Gastrocnemius medialis (tissue), 4 donors: ENCODE results near the gene KPNA1. TPM values are rescaled to one million over a fixed set of nuclear protein-coding genes. Genes with fewer than 3 reads are reported as not detected.

ENCODE experiments used
- ATAC-seq, 2 donors: fragments of 150-250 bp; one replicate each; pipeline ENCODE4 v1.9.1; 2016
- DNase-seq, 2 donors: peaks; one replicate each; pipeline ENCODE4 v3.0.0-alpha.2; 2019
- H3K27ac ChIP-seq, 4 donors: fragments of 200-600 bp; sonication (generic); 1 replicate in 1 of 4; 2 replicates in 3 of 4; pipeline ENCODE4 v1.5.1; 2016 to 2018; ENCODE audit warnings: mild to moderate bottlenecking in 2 of 4, moderate library complexity in 1 of 4
- H3K27me3 ChIP-seq, 3 donors: fragments of 200-600 bp; sonication (generic) in 2 of 3; 1 replicate in 1 of 3; 2 replicates in 2 of 3; pipeline versions ENCODE4 v1.5.1 to v1.6.0; 2016 to 2019; ENCODE audit warnings: mild to moderate bottlenecking in 1 of 3, moderate library complexity in 1 of 3
- H3K36me3 ChIP-seq, 2 donors: fragments of 200-600 bp; sonication (generic) in 1 of 2; one replicate each; pipeline ENCODE4 v1.5.1; 2017 to 2018
- H3K4me1 ChIP-seq, 2 donors: fragments of 200-600 bp; sonication (generic) in 1 of 2; one replicate each; pipeline ENCODE4 v1.5.1; 2016 to 2017; ENCODE audit warnings: mild to moderate bottlenecking in 2 of 2
- H3K4me3 ChIP-seq, 4 donors: fragments of 200-600 bp; sonication (generic) in 3 of 4; 1 replicate in 1 of 4; 2 replicates in 3 of 4; pipeline ENCODE4 v1.5.1; 2016 to 2019; ENCODE audit warnings: mild to moderate bottlenecking in 2 of 4
- H3K9me3 ChIP-seq, 3 donors: fragments of 200-600 bp; sonication (generic) in 2 of 3; 1 replicate in 1 of 3; 2 replicates in 2 of 3; pipeline ENCODE4 v1.5.1; 2016 to 2019
- CTCF ChIP-seq, 5 experiments: fragments of 450-650 bp in 3 of 5; fragments of 200-600 bp in 2 of 5; sonication (generic) in 2 of 5; IDR thresholded peaks in 4 of 5; conservative IDR thresholded peaks in 1 of 5; 1 replicate in 4 of 5; 2 replicates in 1 of 5; pipeline ENCODE4 v1.5.1; 2016 to 2019; ENCODE audit warnings: antibody characterized with exemption in 5 of 5, mild to moderate bottlenecking in 3 of 5, moderate library complexity in 3 of 5
- POLR2A ChIP-seq, 2 donors: fragments of 450-650 bp; IDR thresholded peaks; one replicate each; pipeline ENCODE4 v1.6.1; 2017; ENCODE audit warnings: antibody characterized with exemption in 2 of 2, mild to moderate bottlenecking in 2 of 2, moderate library complexity in 2 of 2
- in situ Hi-C, 4 donors: fragments of 200-750 bp; cut with MboI; loops; one replicate each; pipeline versions ENCODE4 v1.15.0 to v1.8.0; 2017; ENCODE audit warnings: low sequenced_read_pairs in 4 of 4
- intact Hi-C: fragments of 100-400 bp; cut with DNase I; formaldehyde crosslinking; loops from one replicate; pipeline ENCODE4 v1.15.1; 2023; ENCODE audit warnings: low total_unique reads
- total RNA-seq, 4 donors: library from RNA; depleted of rRNA; stranded (reverse); fragments of >200 nt; gene quantifications; one replicate each; pipeline versions ENCODE4 v1.1.0 to v1.2.3, GENCODE V29; 2016

The KPNA1 gene
- total RNA-seq, 4 donors from 2014 or later, result 108 to 119 (median 112) TPM

GRCh38 chr3:122508135-122508914 lies 6.4 kb downstream of the KPNA1 start:
- intact Hi-C loops (no loop called here), in situ Hi-C loops (loop anchor here in 1 of 4 donors (10.0 kb wide), 1 partner anchor 94 kb away; the partner anchor contains the start of gene WDR5B)
- peak; percentile 11 to 21 for ATAC-seq
- H3K9me3 ChIP-seq, result no peaks in the 10 kb centered on the region
- no peaks in the 10 kb centered on the region for H3K27me3 ChIP-seq
- H3K36me3 ChIP-seq, result no peaks in the 10 kb centered on the region
- H3K27ac ChIP-seq, result peak overlapping the region; percentile 94 to 99 (median 97)
- DNase-seq, result no peak
- peaks cover 67 to 86% of the 10 kb centered on the region in 2 donors for H3K4me1 ChIP-seq
- no peak overlapping the region for H3K4me3 ChIP-seq
- no peak for TF ChIP-seq CTCF (IDR thresholded peaks at IDR 0.05 in 4 of 5, conservative IDR thresholded peaks at IDR 0.05 in 1 of 5)
- no peak for TF ChIP-seq POLR2A (IDR thresholded peaks at IDR 0.05)

- DNase-seq (no peak), ATAC-seq (no peak)
- peaks cover 66 to 85% of the 10 kb centered on the region in 2 donors for H3K4me1 ChIP-seq
These were observed 8.3 kb downstream of the KPNA1 start for GRCh38 chr3:122506450-122506849.

GRCh38 chr3:122505676-122506075 lies 9.1 kb downstream of the KPNA1 start:
- in situ Hi-C loops, result loop anchor here in 1 of 4 donors (10.0 kb wide), 1 partner anchor 91 kb away; the partner anchor contains the start of gene WDR5B
- TF ChIP-seq POLR2A (IDR thresholded peaks at IDR 0.05) (no peak), CTCF (IDR thresholded peaks at IDR 0.05 in 4 of 5, conservative IDR thresholded peaks at IDR 0.05 in 1 of 5) (no peak)
- DNase-seq, result no peak
- intact Hi-C loops, result no loop called here
- ATAC-seq, result no peak
- no peaks in the 10 kb centered on the region for H3K9me3 ChIP-seq
- H3K36me3 ChIP-seq, result no peaks in the 10 kb centered on the region
- H3K27me3 ChIP-seq, result no peaks in the 10 kb centered on the region
- H3K27ac ChIP-seq, result peak overlapping the region in 2 of 4 donors; percentile 33 to 38
- peaks cover 68 to 85% of the 10 kb centered on the region in 2 donors for H3K4me1 ChIP-seq
- no peak overlapping the region for H3K4me3 ChIP-seq

More at GRCh38 chr3:122506450-122506849, 8.3 kb downstream of the KPNA1 start:
- intact Hi-C loops, result no loop called here
- in situ Hi-C loops, result loop anchor here in 1 of 4 donors (10.0 kb wide), 1 partner anchor 92 kb away; the partner anchor contains the start of gene WDR5B
- no peak for TF ChIP-seq POLR2A (IDR thresholded peaks at IDR 0.05)
- no peak for TF ChIP-seq CTCF (IDR thresholded peaks at IDR 0.05 in 4 of 5, conservative IDR thresholded peaks at IDR 0.05 in 1 of 5)
- Histone ChIP-seq H3K4me3 (no peak overlapping the region), H3K36me3 (no peaks in the 10 kb centered on the region), H3K9me3 (no peaks in the 10 kb centered on the region), H3K27me3 (no peaks in the 10 kb centered on the region), H3K27ac (peak overlapping the region in 3 of 4 donors; percentile 21 to 99 (median 95))

GRCh38 chr3:122502941-122503340 lies 11.8 kb downstream of the KPNA1 start:
- intact Hi-C loops, result no loop called here
- H3K9me3 ChIP-seq, result no peaks in the 10 kb centered on the region
- in situ Hi-C loops, result loop anchor here in 1 of 4 donors (10.0 kb wide), 1 partner anchor 88 kb away; the partner anchor contains the start of gene WDR5B
- H3K27me3 ChIP-seq, result no peaks in the 10 kb centered on the region
- H3K27ac ChIP-seq, result peak overlapping the region; percentile 67 to 83 (median 75)
- H3K4me1 ChIP-seq, result peaks cover 56 to 85% of the 10 kb centered on the region in 2 donors
- H3K36me3 ChIP-seq, result no peaks in the 10 kb centered on the region
- TF ChIP-seq POLR2A (IDR thresholded peaks at IDR 0.05) (no peak), CTCF (IDR thresholded peaks at IDR 0.05 in 4 of 5, conservative IDR thresholded peaks at IDR 0.05 in 1 of 5) (no peak)
- ATAC-seq (no peak), DNase-seq (no peak)
- no peak overlapping the region for H3K4me3 ChIP-seq
